Adrenal gland (tissue), 5 donors: ENCODE results near the gene FGD6.

ENCODE experiments used
- CTCF ChIP-seq, 6 experiments: fragments of 450-650 bp in 4 of 6; fragments of 200-600 bp in 2 of 6; sonication (generic) in 1 of 6; IDR thresholded peaks; 1 replicate in 5 of 6; 2 replicates in 1 of 6; pipeline versions ENCODE4 v1.5.1 to v1.8.0; 2016 to 2021; ENCODE audit warnings: antibody characterized with exemption in 6 of 6, mild to moderate bottlenecking in 2 of 6, moderate library complexity in 1 of 6
- POLR2A ChIP-seq, 2 donors: fragments of 450-650 bp; IDR thresholded peaks; one replicate each; pipeline ENCODE4 v1.6.1; 2017; ENCODE audit warnings: antibody characterized with exemption in 2 of 2, mild to moderate bottlenecking in 2 of 2, moderate library complexity in 1 of 2
- donor health status: DM: no; HTN: no; CAD: no.

DNA sequence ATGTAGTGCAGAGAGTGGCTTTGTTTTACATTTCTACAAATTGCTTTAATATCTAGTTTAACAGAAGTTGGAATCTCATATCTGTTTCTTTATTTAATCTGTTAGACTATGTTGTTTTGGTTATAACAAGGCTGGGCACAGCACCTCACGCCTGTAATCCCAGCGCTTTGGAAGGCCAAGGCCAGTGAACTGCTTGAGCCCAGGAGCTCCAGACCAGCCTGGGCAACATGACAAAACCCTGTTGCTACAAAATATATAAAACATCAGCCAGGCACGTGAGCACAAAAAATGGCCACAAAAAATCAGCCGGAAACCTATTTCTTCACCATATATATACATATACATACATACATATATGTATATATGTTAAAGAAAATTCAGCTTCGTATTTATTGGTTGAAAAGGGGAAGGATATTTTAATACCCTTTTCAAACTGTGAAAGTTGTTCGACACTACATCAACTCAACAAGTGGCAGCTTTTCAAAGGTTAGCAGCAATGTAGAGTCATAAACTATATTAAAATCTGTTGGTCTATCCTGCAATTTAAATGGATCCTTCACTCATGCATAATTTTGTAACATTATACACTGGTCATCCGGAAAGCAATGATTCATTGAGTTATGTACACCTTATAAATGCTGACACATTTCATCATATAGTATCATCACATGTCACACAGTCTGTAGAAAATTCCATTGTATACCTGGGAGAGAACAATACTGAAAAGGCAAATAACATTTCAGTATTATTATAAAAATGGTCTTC lies 151.0 kb downstream of the FGD6 start:
- TF ChIP-seq CTCF (IDR thresholded peaks at IDR 0.05) = no peak
- no peak for TF ChIP-seq POLR2A (IDR thresholded peaks at IDR 0.05)
